Measurements from ENCODE around the gene TMEM115.

TMEM115 gene

GRCh38 chr3:50375258-50375931, 16.1 kb upstream of the TMEM115 start:
- DNase-seq, result no peak

- DNase-seq, result no peak
Measured at GRCh38 chr3:50374363-50375257, 15.3 kb upstream of the TMEM115 start.

GRCh38 chr3:50373146-50374051, 14.1 kb upstream of the TMEM115 start:
- DNase-seq, result no peak

- DNase-seq, result no peak
Measured at GRCh38 chr3:50372349-50372748, 13.0 kb upstream of the TMEM115 start.

- DNase-seq, result no peak
Measured at GRCh38 chr3:50371133-50371685, 11.9 kb upstream of the TMEM115 start.

GRCh38 chr3:50370594-50370993, 11.3 kb upstream of the TMEM115 start:
- DNase-seq, result no peak

GRCh38 chr3:50369012-50369670, 9.8 kb upstream of the TMEM115 start:
- no peak for DNase-seq

- DNase-seq, result no peak
Measured at GRCh38 chr3:50365842-50366220, 6.5 kb upstream of the TMEM115 start.

GRCh38 chr3:50365080-50365841, 5.9 kb upstream of the TMEM115 start:
- DNase-seq, result peak; percentile 93 to 95 (median 94)

- DNase-seq, result no peak
Measured at GRCh38 chr3:50364573-50365079, 5.3 kb upstream of the TMEM115 start.

GRCh38 chr3:50359760-50360110, 414 bp upstream of the TMEM115 start:
- no peak for DNase-seq

- no peak for DNase-seq
Measured at GRCh38 chr3:50358355-50358910, 888 bp downstream of the TMEM115 start.

- DNase-seq, result no peak
Measured at GRCh38 chr3:50357481-50357880, 1.8 kb downstream of the TMEM115 start.

GRCh38 chr3:50356553-50356952, 2.8 kb downstream of the TMEM115 start:
- no peak for DNase-seq

GRCh38 chr3:50355829-50356552, 3.3 kb downstream of the TMEM115 start:
- no peak for DNase-seq

GRCh38 chr3:50354850-50355249, 4.5 kb downstream of the TMEM115 start:
- no peak for DNase-seq

GRCh38 chr3:50354186-50354764, 5.0 kb downstream of the TMEM115 start:
- DNase-seq, result no peak

- no peak for DNase-seq
Measured at GRCh38 chr3:50353245-50354004, 5.9 kb downstream of the TMEM115 start.

GRCh38 chr3:50352781-50353180, 6.5 kb downstream of the TMEM115 start:
- DNase-seq, result no peak
